H4 (cell line): ENCODE measurements around the gene IL1R2. TPM values are rescaled to one million over a fixed set of nuclear protein-coding genes. Genes with fewer than 3 reads are reported as not detected.
A peak's percentile ranks its signal among the peaks of the same experiment; 100 is the strongest.
"Not testable (repeated sequence)": the region's sequence is repeated elsewhere in the genome, so short reads cannot be mapped to it uniquely, and the experiment has no call there.

Source experiments
- DNase-seq: peaks from one replicate; pipeline ENCODE4 v3.0.0-alpha.2; 2015; ENCODE audit warnings: low spot score
- total RNA-seq: library from RNA; depleted of rRNA; stranded (reverse); fragments of >200 nt; shearing (Covaris generic); gene quantifications from 2 replicates; pipeline ENCODE4 v1.2.3, GENCODE V29; 2014

The IL1R2 gene
- total RNA-seq, 1 experiment from 2014 or later: 0.70 TPM

- no peak for DNase-seq
Observed at GRCh38 chr2:102061286-102061699, 69.5 kb downstream of the IL1R2 start.

- no peak for DNase-seq
Observed at GRCh38 chr2:102061962-102062795, 70.4 kb downstream of the IL1R2 start.

- DNase-seq: no peak
Observed at GRCh38 chr2:102062802-102063201, 71.0 kb downstream of the IL1R2 start.

GRCh38 chr2:102063487-102063911 is 71.7 kb downstream of the IL1R2 start:
- no peak for DNase-seq

- peak; percentile 94 for DNase-seq
Observed at GRCh38 chr2:102063941-102064678, 72.3 kb downstream of the IL1R2 start.

GRCh38 chr2:102064679-102065674 is 73.2 kb downstream of the IL1R2 start:
- peak; percentile 37 for DNase-seq

- peak; percentile 92 for DNase-seq
Observed at GRCh38 chr2:102065675-102066252, 74.0 kb downstream of the IL1R2 start.

- DNase-seq: no peak
Observed at GRCh38 chr2:102066554-102066953, 74.8 kb downstream of the IL1R2 start.

- DNase-seq: not testable (repeated sequence)
Observed at GRCh38 chr2:102068126-102068525, 76.4 kb downstream of the IL1R2 start.

- DNase-seq: no peak
Observed at GRCh38 chr2:102069311-102069974, 77.7 kb downstream of the IL1R2 start.

GRCh38 chr2:102070058-102070642 is 78.4 kb downstream of the IL1R2 start:
- peak; percentile 90 for DNase-seq

- DNase-seq: peak; percentile 57
Observed at GRCh38 chr2:102072741-102073140, 81.0 kb downstream of the IL1R2 start.

GRCh38 chr2:102073168-102073724 is 81.5 kb downstream of the IL1R2 start:
- DNase-seq: no peak

- no peak for DNase-seq
Observed at GRCh38 chr2:102074152-102074783, 82.5 kb downstream of the IL1R2 start.

- DNase-seq: no peak
Observed at GRCh38 chr2:102075479-102075878, 83.7 kb downstream of the IL1R2 start.

- DNase-seq: no peak
Observed at GRCh38 chr2:102076512-102076911, 84.8 kb downstream of the IL1R2 start.
